Cardiac muscle cell (in vitro differentiated cells and primary cell): ENCODE data around the gene TMEM255B. TPM values are rescaled to one million over a fixed set of nuclear protein-coding genes. Genes with fewer than 3 reads are reported as not detected.

Source experiments
- DNase-seq, 2 donors: peaks; one replicate each; pipeline versions ENCODE4 v3.0.0 to v3.0.0-alpha.2; 2010 to 2017; ENCODE audit warnings: low read depth in 1 of 2, low spot score in 1 of 2
- H3K27ac ChIP-seq: fragments of 200-600 bp; sonication (generic); 2 replicates; pipeline ENCODE4 v1.5.1; 2016
- H3K27me3 ChIP-seq: fragments of 200-600 bp; sonication (generic); 2 replicates; pipeline ENCODE4 v1.6.0; 2016; ENCODE audit warnings: control low read depth
- H3K36me3 ChIP-seq: fragments of 200-600 bp; sonication (generic); 2 replicates; pipeline ENCODE4 v1.5.1; 2016; ENCODE audit warnings: control low read depth
- H3K4me1 ChIP-seq: fragments of 200-600 bp; sonication (generic); 2 replicates; pipeline ENCODE4 v1.8.1; 2017; ENCODE audit warnings: low read depth, mild to moderate bottlenecking, mixed run types
- H3K4me3 ChIP-seq: fragments of 200-600 bp; sonication (generic); 2 replicates; pipeline ENCODE4 v1.5.1; 2016; ENCODE audit warnings: mild to moderate bottlenecking
- H3K9me3 ChIP-seq: fragments of 200-600 bp; sonication (generic); 2 replicates; pipeline ENCODE4 v1.5.1; 2017; ENCODE audit warnings: low read depth, mild to moderate bottlenecking, control low read depth
- CTCF ChIP-seq: IDR thresholded peaks from 2 replicates; pipeline ENCODE4 v1.5.1; 2012; ENCODE audit warnings: low read depth, mild to moderate bottlenecking, low read length
- polyA plus RNA-seq: library from polyadenylated mRNA; unstranded; fragments of >200 nt; fragmentation: Nextera tagmentation; extraction: Ambion mirVana; gene quantifications from 2 replicates; pipeline ENCODE4 v1.2.1, GENCODE V29; 2016
- total RNA-seq: library from RNA; depleted of rRNA; stranded (reverse); fragments of >200 nt; gene quantifications from 2 replicates; pipeline ENCODE4 v1.2.3, GENCODE V29; 2016

TMEM255B gene
- total and polyA plus RNA-seq, 2 experiments from 2014 or later = 0.17 TPM; not detected in 1

- Histone ChIP-seq H3K4me3 (no peak overlapping the region), H3K27ac (no peak overlapping the region), H3K36me3 (no peaks in the 10 kb centered on the region), H3K4me1 (peaks cover 5% of the 10 kb centered on the region), H3K9me3 (no peaks in the 10 kb centered on the region), H3K27me3 (no peaks in the 10 kb centered on the region)
- TF ChIP-seq CTCF = no peak
- DNase-seq = peak in 1 of 2 donors; percentile 73
Measured at GRCh38 chr13:113814435-113814821, 55.4 kb downstream of the TMEM255B start.

GRCh38 chr13:113815151-113816058, 56.4 kb downstream of the TMEM255B start:
- DNase-seq = no peak
- TF ChIP-seq CTCF = no peak
- Histone ChIP-seq H3K9me3 (no peaks in the 10 kb centered on the region), H3K4me3 (no peak overlapping the region), H3K36me3 (no peaks in the 10 kb centered on the region), H3K27me3 (no peaks in the 10 kb centered on the region), H3K27ac (no peak overlapping the region), H3K4me1 (peaks cover 5% of the 10 kb centered on the region)

GRCh38 chr13:113816254-113816929, 57.4 kb downstream of the TMEM255B start:
- no peak for TF ChIP-seq CTCF
- Histone ChIP-seq H3K4me1 (peaks cover 5% of the 10 kb centered on the region), H3K4me3 (no peak overlapping the region), H3K27me3 (no peaks in the 10 kb centered on the region), H3K27ac (no peak overlapping the region), H3K9me3 (no peaks in the 10 kb centered on the region), H3K36me3 (no peaks in the 10 kb centered on the region)
- DNase-seq = no peak

GRCh38 chr13:113816946-113817859, 58.2 kb downstream of the TMEM255B start:
- Histone ChIP-seq H3K36me3 (no peaks in the 10 kb centered on the region), H3K9me3 (no peaks in the 10 kb centered on the region), H3K27ac (no peak overlapping the region), H3K27me3 (no peaks in the 10 kb centered on the region), H3K4me1 (peaks cover 5% of the 10 kb centered on the region), H3K4me3 (no peak overlapping the region)
- peak; percentile 85 to 90 for DNase-seq
- TF ChIP-seq CTCF = peak; percentile 84
